Ramos (cell line): ENCODE results near the gene ZG16B.

Experiments used
- in situ Hi-C: fragments of 300-500 bp; cut with MboI; formaldehyde crosslinking; loops from one replicate; pipeline ENCODE4 v1.14.3; 2022; ENCODE audit warnings: low sequenced_read_pairs; ENCODE audit not compliant: unreplicated experiment

ZG16B gene

GRCh38 chr16:2829501-2830354, at the start of gene ZG16B:
Gene ZG16B (plus strand): TSS chr16:2830303. CDS start chr16:2830442, 139 bp downstream.
- in situ Hi-C loops = no loop called here

GRCh38 chr16:2782583-2783351, 47.3 kb upstream of the ZG16B start:
- in situ Hi-C loops = no loop called here

- in situ Hi-C loops = no loop called here
Measured at GRCh38 chr16:2783581-2784357, 46.3 kb upstream of the ZG16B start.

- in situ Hi-C loops = no loop called here
Measured at GRCh38 chr16:2784358-2785100, 45.6 kb upstream of the ZG16B start.

GRCh38 chr16:2785101-2785991, 44.8 kb upstream of the ZG16B start:
- in situ Hi-C loops = no loop called here

- in situ Hi-C loops = no loop called here
Measured at GRCh38 chr16:2786061-2786825, 43.9 kb upstream of the ZG16B start.

- in situ Hi-C loops = no loop called here
Measured at GRCh38 chr16:2786826-2787151, 43.3 kb upstream of the ZG16B start.

GRCh38 chr16:2787406-2787805, 42.7 kb upstream of the ZG16B start, which contains the start of gene PRSS33:
Gene PRSS33 (minus strand): TSS chr16:2787560. CDS start chr16:2786547, 1,013 bp downstream.
- in situ Hi-C loops = no loop called here

GRCh38 chr16:2787961-2788360, 42.1 kb upstream of the ZG16B start:
- in situ Hi-C loops = no loop called here

- in situ Hi-C loops = no loop called here
Measured at GRCh38 chr16:2790631-2791030, 39.5 kb upstream of the ZG16B start.

GRCh38 chr16:2791174-2791573, 38.9 kb upstream of the ZG16B start:
- in situ Hi-C loops = no loop called here

- in situ Hi-C loops = no loop called here
Measured at GRCh38 chr16:2792940-2793339, 37.2 kb upstream of the ZG16B start.

GRCh38 chr16:2795395-2796143, 34.5 kb upstream of the ZG16B start:
- in situ Hi-C loops = no loop called here

GRCh38 chr16:2798723-2799204, 31.3 kb upstream of the ZG16B start:
- in situ Hi-C loops = no loop called here

- in situ Hi-C loops = no loop called here
Measured at GRCh38 chr16:2799205-2799858, 30.8 kb upstream of the ZG16B start.

GRCh38 chr16:2799859-2800226, 30.3 kb upstream of the ZG16B start:
- in situ Hi-C loops = no loop called here
